GM23248 (cell line): ENCODE data around the gene B3GALT5. TPM values are rescaled to one million over a fixed set of nuclear protein-coding genes. Genes with fewer than 3 reads are reported as not detected.

Experiments used
- DNase-seq: peaks from one replicate; pipeline ENCODE4 v3.0.0-alpha.2; 2015
- H2AFZ ChIP-seq: fragments of 200-600 bp; sonication (generic); 2 replicates; pipeline ENCODE4 v1.6.1; 2016; ENCODE audit warnings: antibody characterized with exemption
- H3F3A ChIP-seq: fragments of 200-600 bp; sonication (generic); 2 replicates; pipeline ENCODE4 v1.6.1; 2016; ENCODE audit warnings: mild to moderate bottlenecking, antibody characterized with exemption, mixed run types; ENCODE audit not compliant: insufficient read depth
- H3K27ac ChIP-seq: fragments of 200-600 bp; sonication (generic); 2 replicates; pipeline ENCODE4 v1.5.1; 2016; ENCODE audit warnings: mild to moderate bottlenecking
- H3K27me3 ChIP-seq: fragments of 200-600 bp; sonication (generic); replicated peaks from 2 replicates; pipeline ENCODE4 v1.6.1; 2016; ENCODE audit warnings: mild to moderate bottlenecking; ENCODE audit not compliant: insufficient read depth
- H3K36me3 ChIP-seq: fragments of 200-600 bp; sonication (generic); 2 replicates; pipeline ENCODE4 v1.6.1; 2016; ENCODE audit warnings: low read depth, mild to moderate bottlenecking
- H3K4me1 ChIP-seq: fragments of 200-600 bp; sonication (generic); 2 replicates; pipeline ENCODE4 v1.6.1; 2016; ENCODE audit warnings: mild to moderate bottlenecking; ENCODE audit not compliant: insufficient read depth
- H3K4me2 ChIP-seq: fragments of 200-600 bp; sonication (generic); one replicate; pipeline ENCODE4 v1.6.1; 2016; ENCODE audit warnings: mild to moderate bottlenecking; ENCODE audit not compliant: unreplicated experiment
- H3K4me3 ChIP-seq: fragments of 200-600 bp; sonication (generic); 2 replicates; pipeline ENCODE4 v1.5.1; 2016; ENCODE audit warnings: mild to moderate bottlenecking
- H3K79me2 ChIP-seq: fragments of 200-600 bp; sonication (generic); 2 replicates; pipeline ENCODE4 v1.6.1; 2016; ENCODE audit warnings: mild to moderate bottlenecking; ENCODE audit not compliant: insufficient read depth
- H3K9ac ChIP-seq: fragments of 200-600 bp; sonication (generic); 2 replicates; pipeline ENCODE4 v1.6.1; 2016; ENCODE audit warnings: mild to moderate bottlenecking
- H3K9me2 ChIP-seq: fragments of 200-600 bp; sonication (generic); 2 replicates; pipeline ENCODE4 v1.6.1; 2016; ENCODE audit warnings: mixed run types, mild to moderate bottlenecking, moderate library complexity; ENCODE audit not compliant: insufficient read depth
- H3K9me3 ChIP-seq: fragments of 200-600 bp; sonication (generic); one replicate; pipeline ENCODE4 v1.6.1; 2017; ENCODE audit warnings: low read depth
- H4K20me1 ChIP-seq: fragments of 200-600 bp; sonication (generic); 2 replicates; pipeline ENCODE4 v1.6.0; 2016; ENCODE audit not compliant: insufficient read depth
- EZH2 ChIP-seq: fragments of 200-600 bp; sonication (generic); IDR thresholded peaks from 2 replicates; pipeline ENCODE4 v1.6.1; 2018; ENCODE audit warnings: antibody characterized with exemption, mild to moderate bottlenecking; ENCODE audit not compliant: insufficient read depth, poor library complexity, severe bottlenecking
- EZH2phosphoT487 ChIP-seq: fragments of 200-600 bp; sonication (generic); IDR thresholded peaks from 2 replicates; pipeline ENCODE4 v1.6.1; 2018; ENCODE audit warnings: antibody characterized with exemption, moderate library complexity, mild to moderate bottlenecking, low read depth; ENCODE audit not compliant: insufficient read depth
- whole genome bisulfite sequencing, 2 experiments: methylation state at CpG; one replicate each; pipeline ENCODE4 v1.1.6; 2015 to 2017; ENCODE audit warnings: low lambda C conversion rate in 2 of 2, low coverage in 1 of 2; ENCODE audit errors: missing lambda C conversion rate in 2 of 2; 5-methylcytosine and 5-hydroxymethylcytosine counted together
- in situ Hi-C: fragments of 300-500 bp; cut with MboI; formaldehyde crosslinking; loops from 2 replicates; pipeline ENCODE4 v1.15.0; 2020
- polyA plus RNA-seq: library from polyadenylated mRNA; unstranded; fragments of >200 nt; fragmentation: Nextera tagmentation; extraction: Ambion mirVana; gene quantifications from 2 replicates; pipeline ENCODE4 v1.2.1, GENCODE V29; 2016
- total RNA-seq: library from RNA; depleted of rRNA; stranded (reverse); fragments of >200 nt; shearing (Covaris generic); gene quantifications from 2 replicates; pipeline ENCODE4 v1.2.3, GENCODE V29; 2014

B3GALT5 gene
- total and polyA plus RNA-seq, 2 experiments from 2014 or later, result not detected

GRCh38 chr21:39657091-39657689 lies 44.5 kb downstream of the B3GALT5 start:
- Histone ChIP-seq H3K79me2 (no peaks in the 10 kb centered on the region), H3F3A (no peaks in the 10 kb centered on the region), H3K4me3 (no peak overlapping the region), H3K9me2 (no peaks in the 10 kb centered on the region), H3K27me3 (no peaks in the 10 kb centered on the region), H3K9ac (no peak overlapping the region), H3K4me2 (no peak overlapping the region), H3K36me3 (no peaks in the 10 kb centered on the region), H3K9me3 (no peaks in the 10 kb centered on the region), H2AFZ (no peak overlapping the region), H3K27ac (no peak overlapping the region), H4K20me1 (no peaks in the 10 kb centered on the region), H3K4me1 (peaks cover 8% of the 10 kb centered on the region; the same call in 1 of the 2 replicates)
- TF ChIP-seq EZH2phosphoT487, result no peak
- no peak for TF ChIP-seq EZH2
- WGBS, 2 experiments, result 52 to 53% methylated on average over 5 of the region's 5 CpGs
- in situ Hi-C loops, result no loop called here
- no peak for DNase-seq

GRCh38 chr21:39658066-39658465 lies 45.3 kb downstream of the B3GALT5 start:
- H3F3A ChIP-seq, result no peaks in the 10 kb centered on the region
- no peak overlapping the region for H3K4me3 ChIP-seq
- in situ Hi-C loops, result no loop called here
- DNase-seq, result no peak
- H2AFZ ChIP-seq, result no peak overlapping the region
- no peak overlapping the region for H3K4me2 ChIP-seq
- H3K27ac ChIP-seq, result no peak overlapping the region
- no peaks in the 10 kb centered on the region for H3K27me3 ChIP-seq
- no peaks in the 10 kb centered on the region for H3K9me3 ChIP-seq
- TF ChIP-seq EZH2, result no peak
- no peak for TF ChIP-seq EZH2phosphoT487
- H3K9ac ChIP-seq, result no peak overlapping the region
- 34 to 37% methylated on average over 2 of the region's 2 CpGs for WGBS, 2 experiments
- peaks cover 8% of the 10 kb centered on the region; the same call in 1 of the 2 replicates for H3K4me1 ChIP-seq
- no peaks in the 10 kb centered on the region for H3K9me2 ChIP-seq
- no peaks in the 10 kb centered on the region for H3K36me3 ChIP-seq
- H4K20me1 ChIP-seq, result no peaks in the 10 kb centered on the region
- no peaks in the 10 kb centered on the region for H3K79me2 ChIP-seq

- no peaks in the 10 kb centered on the region for H4K20me1 ChIP-seq
- in situ Hi-C loops, result no loop called here
- WGBS, 2 experiments, result 50 to 54% methylated on average over 7 of the region's 7 CpGs
- no peaks in the 10 kb centered on the region for H3F3A ChIP-seq
- H3K9me2 ChIP-seq, result no peaks in the 10 kb centered on the region
- TF ChIP-seq EZH2phosphoT487, result no peak
- no peak for TF ChIP-seq EZH2
- no peak overlapping the region for H3K4me2 ChIP-seq
- H3K27ac ChIP-seq, result no peak overlapping the region
- H3K4me1 ChIP-seq, result peaks cover 8% of the 10 kb centered on the region; the same call in 1 of the 2 replicates
- H3K79me2 ChIP-seq, result no peaks in the 10 kb centered on the region
- no peak overlapping the region for H3K9ac ChIP-seq
- H3K4me3 ChIP-seq, result no peak overlapping the region
- H3K36me3 ChIP-seq, result no peaks in the 10 kb centered on the region
- no peak for DNase-seq
- no peaks in the 10 kb centered on the region for H3K27me3 ChIP-seq
- no peak overlapping the region for H2AFZ ChIP-seq
- no peaks in the 10 kb centered on the region for H3K9me3 ChIP-seq
These were observed 46.5 kb downstream of the B3GALT5 start for GRCh38 chr21:39659070-39659815.

GRCh38 chr21:39660191-39660980 lies 47.6 kb downstream of the B3GALT5 start:
- Histone ChIP-seq H3K9me2 (no peaks in the 10 kb centered on the region), H3K36me3 (no peaks in the 10 kb centered on the region), H3K4me1 (peaks cover 8% of the 10 kb centered on the region; the same call in 1 of the 2 replicates), H3K9ac (peak overlapping the region; percentile 55), H3K4me3 (peak overlapping the region; percentile 58), H4K20me1 (no peaks in the 10 kb centered on the region), H2AFZ (peak overlapping the region; percentile 93), H3F3A (no peaks in the 10 kb centered on the region), H3K4me2 (peak overlapping the region; percentile 83), H3K27ac (peak overlapping the region; percentile 43; the same call in 1 of the 2 replicates), H3K27me3 (no peaks in the 10 kb centered on the region), H3K9me3 (no peaks in the 10 kb centered on the region), H3K79me2 (no peaks in the 10 kb centered on the region)
- WGBS, 2 experiments, result 3 to 5% methylated on average over 17 of the region's 17 CpGs
- DNase-seq, result peak; percentile 73
- in situ Hi-C loops, result no loop called here
- no peak for TF ChIP-seq EZH2
- no peak for TF ChIP-seq EZH2phosphoT487
